HCT116 (cell line): ENCODE results near the gene LZTR1. TPM values are rescaled to one million over a fixed set of nuclear protein-coding genes. Genes with fewer than 3 reads are reported as not detected.

Source experiments
- ATAC-seq: fragments of 200-7000 bp; cut with Tn5 transposase; 2 replicates; pipeline ENCODE4 v1.9.1; 2020; ENCODE audit warnings: mild to moderate bottlenecking, moderate library complexity
- BruUV-seq: library from RNA; stranded (reverse); fragments of 400-500 nt; replicated peaks from 2 replicates; lab custom pipeline; 2021; lab: Mats Ljungman, UMichigan
- CTCF ChIA-PET: fragments of 300-600 bp; sonication (Branson Sonifier 250); formaldehyde crosslinking; loops from one replicate; lab custom pipeline; 2021; ENCODE audit warnings: antibody characterized with exemption; lab: Charles Lee
- POLR2A ChIA-PET: fragments of 300-600, 350-600 bp; sonication (Branson Sonifier 250); formaldehyde crosslinking; loops from one replicate; lab custom pipeline; 2021; ENCODE audit warnings: antibody characterized with exemption; lab: Charles Lee
- RAD21 ChIA-PET, 2 experiments: fragments of 300-600 bp; sonication (Branson Sonifier 250); formaldehyde crosslinking; loops; one replicate each; lab custom pipeline; 2023; ENCODE audit warnings: low total read pairs in 2 of 2; ENCODE audit not compliant: uncharacterized antibody in 2 of 2, unreplicated experiment in 2 of 2, low non-redundant PET in 1 of 2; lab: Charles Lee
- DNase-seq: peaks from one replicate; pipeline ENCODE4 v3.0.0-alpha.2; 2010; ENCODE audit warnings: low read depth, low spot score
- H2AFZ ChIP-seq: fragments of 200-600 bp; shearing (Covaris generic), sonication (generic); 2 replicates; pipeline ENCODE4 v1.6.1; 2017; ENCODE audit warnings: low read depth, mixed run types, mixed read lengths, antibody characterized with exemption, low read length; ENCODE audit not compliant: poor library complexity, severe bottlenecking
- H3K27ac ChIP-seq: 2 replicates; pipeline ENCODE4 v1.5.1; 2012; ENCODE audit warnings: low read depth, low read length
- H3K27me3 ChIP-seq: fragments of 200-600 bp; sonication (generic); 2 replicates; pipeline ENCODE4 v1.6.1; 2016; ENCODE audit warnings: mixed run types, low read length, mixed read lengths; ENCODE audit not compliant: insufficient read depth
- H3K36me3 ChIP-seq, 2 experiments: fragments of 200-500 bp in 1 of 2; fragments of 200-600 bp in 1 of 2; sonication (Bioruptor generic) in 1 of 2; sonication (generic) in 1 of 2; 2 replicates each; pipeline versions ENCODE4 v1.5.1 to v1.6.1; 2014 to 2016; ENCODE audit warnings: low read length in 2 of 2, inconsistent platforms in 1 of 2, mixed read lengths in 1 of 2, mixed run types in 1 of 2; ENCODE audit not compliant: insufficient read depth in 2 of 2, control insufficient read depth in 1 of 2
- H3K4me1 ChIP-seq, 2 experiments: fragments of 200-600 bp in 1 of 2; sonication (generic) in 1 of 2; 2 replicates each; pipeline versions ENCODE4 v1.5.1 to v1.6.1; 2012 to 2017; ENCODE audit warnings: low read length in 2 of 2, inconsistent platforms in 1 of 2, mild to moderate bottlenecking in 1 of 2, mixed read lengths in 1 of 2, mixed run types in 1 of 2, moderate library complexity in 1 of 2; ENCODE audit not compliant: insufficient read depth in 2 of 2, control insufficient read depth in 1 of 2
- H3K4me2 ChIP-seq: fragments of 200-600 bp; sonication (generic); 2 replicates; pipeline ENCODE4 v1.6.1; 2017; ENCODE audit warnings: mixed run types, low read length, mixed read lengths
- H3K4me3 ChIP-seq, 2 experiments: fragments of 200-600 bp in 1 of 2; sonication (generic) in 1 of 2; replicated peaks in 1 of 2; 2 replicates each; pipeline ENCODE4 v1.5.1; 2011 to 2016; ENCODE audit warnings: low read length in 2 of 2, control low read depth in 1 of 2, low read depth in 1 of 2, mild to moderate bottlenecking in 1 of 2, mixed read lengths in 1 of 2, mixed run types in 1 of 2
- H3K79me2 ChIP-seq: fragments of 200-600 bp; sonication (generic); 2 replicates; pipeline ENCODE4 v1.6.1; 2017; ENCODE audit warnings: mild to moderate bottlenecking, mixed run types, low read length, moderate library complexity, mixed read lengths; ENCODE audit not compliant: insufficient read depth
- H3K9ac ChIP-seq: fragments of 200-600 bp; sonication (generic); 2 replicates; pipeline ENCODE4 v1.6.1; 2016; ENCODE audit warnings: low read length, mixed read lengths
- H3K9me2 ChIP-seq: fragments of 200-600 bp; sonication (generic), shearing (Covaris generic); 2 replicates; pipeline ENCODE4 v1.6.1; 2017; ENCODE audit warnings: mixed run types, mild to moderate bottlenecking, moderate library complexity; ENCODE audit not compliant: insufficient read depth
- H3K9me3 ChIP-seq, 2 experiments: fragments of 200-500 bp in 1 of 2; fragments of 200-600 bp in 1 of 2; sonication (Bioruptor generic) in 1 of 2; sonication (generic) in 1 of 2; 2 replicates each; pipeline ENCODE4 v1.6.1; 2014 to 2017; ENCODE audit warnings: low read length in 2 of 2, mixed read lengths in 2 of 2, inconsistent platforms in 1 of 2, low read depth in 1 of 2, mild to moderate bottlenecking in 1 of 2, mixed run types in 1 of 2, moderate library complexity in 1 of 2; ENCODE audit not compliant: control insufficient read depth in 1 of 2, insufficient read depth in 1 of 2
- H4K20me1 ChIP-seq: fragments of 200-600 bp; sonication (generic), shearing (Covaris generic); 2 replicates; pipeline ENCODE4 v1.6.1; 2017; ENCODE audit warnings: mixed run types, mild to moderate bottlenecking, moderate library complexity; ENCODE audit not compliant: insufficient read depth
- EZH2phosphoT487 ChIP-seq: fragments of 200-600 bp; IDR thresholded peaks from 2 replicates; pipeline ENCODE4 v1.6.1; 2018; ENCODE audit warnings: antibody characterized with exemption, borderline replicate concordance
- FOSL1 ChIP-seq: IDR thresholded peaks from 2 replicates; pipeline ENCODE4 v1.6.1; 2012; ENCODE audit warnings: low read depth
- SIN3A ChIP-seq: IDR thresholded peaks from 2 replicates; pipeline ENCODE4 v1.6.1; 2012; ENCODE audit warnings: low read depth
- ZBTB33 ChIP-seq: IDR thresholded peaks from 2 replicates; pipeline ENCODE4 v1.6.1; 2011; ENCODE audit warnings: mild to moderate bottlenecking, low read length, moderate library complexity; ENCODE audit not compliant: insufficient replicate concordance; ENCODE audit errors: extremely low read depth
- ZFX ChIP-seq: fragments of 450-650 bp; IDR thresholded peaks from 2 replicates; pipeline ENCODE4 v1.6.1; 2017
- intact Hi-C: fragments of 100-400 bp; cut with micrococcal nuclease; formaldehyde crosslinking; loops from 2 replicates; pipeline ENCODE4 v1.10.0; 2022
- total RNA-seq: library from RNA; stranded (reverse); gene quantifications from one replicate; pipeline ENCODE4 v1.2.1, GENCODE V29; 2021; ENCODE audit not compliant: unreplicated experiment

LZTR1 gene
- total RNA-seq, 1 experiment from 2014 or later, result 56.5 TPM

- H3K27me3 ChIP-seq, result no peaks in the 10 kb centered on the region
- no peak for ATAC-seq
- no peaks in the 10 kb centered on the region for H3K9me2 ChIP-seq
- no peak overlapping the region for H3K27ac ChIP-seq
- TF ChIP-seq SIN3A, result no peak
- no peak for TF ChIP-seq ZFX
- no peak for TF ChIP-seq ZBTB33
- TF ChIP-seq FOSL1, result no peak
- TF ChIP-seq EZH2phosphoT487, result no peak
- 0 out of 2 replicates have a peak overlapping the region, but pooled peaks have one; percentile 4 for H3K4me2 ChIP-seq
- H3K4me1 ChIP-seq, result peaks cover 0 to 31% of the 10 kb centered on the region in 2 experiments; a peak in 2 of 4 replicates
- no peak for DNase-seq
- intact Hi-C loops, result no loop called here
- H3K4me3 ChIP-seq, result no peak overlapping the region
- no peak overlapping the region for H2AFZ ChIP-seq
- H3K36me3 ChIP-seq, result no peaks in the 10 kb centered on the region
- ChIA-PET CTCF (interaction anchor here (0.6 kb wide), 1 partner anchor 158 kb away, joined by 4 read pairs; no protein-coding TSS in a partner anchor), RAD21 (no interaction called here), POLR2A (no interaction called here)
- no TSS peak for BruUV-seq
- H3K79me2 ChIP-seq, result no peaks in the 10 kb centered on the region
- no peak overlapping the region for H3K9ac ChIP-seq
- H3K9me3 ChIP-seq, result no peaks in the 10 kb centered on the region
- no peaks in the 10 kb centered on the region for H4K20me1 ChIP-seq
Observed at GRCh38 chr22:21042978-21043859, 61.1 kb downstream of the LZTR1 start.
